Esophagus muscularis mucosa (tissue), 4 donors: Measurements from ENCODE around the gene LRMDA. TPM values are rescaled to one million over a fixed set of nuclear protein-coding genes. Genes with fewer than 3 reads are reported as not detected.

Experiments
- DNase-seq: peaks from one replicate; pipeline ENCODE4 v3.0.0-alpha.2; 2017; ENCODE audit errors: extremely low spot score
- H3K27ac ChIP-seq, 4 donors: fragments of 200-600 bp; sonication (generic); replicated peaks in 1 of 4; 1 replicate in 3 of 4; 2 replicates in 1 of 4; pipeline ENCODE4 v1.5.1; 2016 to 2019; ENCODE audit warnings: mild to moderate bottlenecking in 1 of 4
- H3K27me3 ChIP-seq, 4 donors: fragments of 200-600 bp; sonication (generic); one replicate each; pipeline versions ENCODE4 v1.5.1 to v1.6.0; 2016 to 2019
- H3K36me3 ChIP-seq, 4 donors: fragments of 200-600 bp; sonication (generic); one replicate each; pipeline ENCODE4 v1.5.1; 2016 to 2019
- H3K4me1 ChIP-seq, 4 donors: fragments of 200-600 bp; sonication (generic); one replicate each; pipeline ENCODE4 v1.5.1; 2016 to 2019
- H3K4me3 ChIP-seq, 4 donors: fragments of 200-600 bp; sonication (generic); 1 replicate in 2 of 4; 2 replicates in 2 of 4; pipeline ENCODE4 v1.5.1; 2016 to 2019; ENCODE audit warnings: mild to moderate bottlenecking in 4 of 4, moderate library complexity in 1 of 4
- H3K9me3 ChIP-seq, 4 donors: fragments of 200-600 bp; sonication (generic); 1 replicate in 3 of 4; 2 replicates in 1 of 4; pipeline ENCODE4 v1.5.1; 2016 to 2019
- EP300 ChIP-seq: sonication (generic); formaldehyde crosslinking; IDR thresholded peaks from one replicate; pipeline ENCODE4 v1.6.1; 2017; ENCODE audit warnings: antibody characterized with exemption
- POLR2A ChIP-seq: fragments of 450-650 bp; IDR thresholded peaks from one replicate; pipeline ENCODE4 v1.6.1; 2017; ENCODE audit warnings: antibody characterized with exemption, moderate library complexity, mild to moderate bottlenecking, low read depth
- POLR2AphosphoS5 ChIP-seq, 2 donors: sonication (generic); formaldehyde crosslinking; IDR thresholded peaks; one replicate each; pipeline ENCODE4 v1.6.1; 2017; ENCODE audit warnings: antibody characterized with exemption in 2 of 2
- WGBS: methylation state at CpG from one replicate; pipeline ENCODE4 v1.1.5; 2018; 5-methylcytosine and 5-hydroxymethylcytosine counted together
- intact Hi-C: fragments of 100-400 bp; cut with DNase I; formaldehyde crosslinking; loops from one replicate; pipeline ENCODE4 v1.15.1; 2023
- total RNA-seq, 4 donors: library from RNA; depleted of rRNA; stranded (reverse); fragments of >200 nt; gene quantifications; one replicate each; pipeline versions ENCODE4 v1.1.0 to v1.2.1, GENCODE V29; 2016
- TF ChIP-seq, protein P1 (sequence below), 3 experiments: fragments of 200-600 bp in 2 of 3; fragments of 450-650 bp in 1 of 3; sonication (generic) in 2 of 3; IDR thresholded peaks; one replicate each; pipeline ENCODE4 v1.5.1; 2017 to 2019; ENCODE audit warnings: antibody characterized with exemption in 3 of 3, mild to moderate bottlenecking in 2 of 3, moderate library complexity in 1 of 3

Gene LRMDA
- total RNA-seq, 4 donors from 2014 or later, result 14.3 to 34.9 (median 26.5) TPM

DNA sequence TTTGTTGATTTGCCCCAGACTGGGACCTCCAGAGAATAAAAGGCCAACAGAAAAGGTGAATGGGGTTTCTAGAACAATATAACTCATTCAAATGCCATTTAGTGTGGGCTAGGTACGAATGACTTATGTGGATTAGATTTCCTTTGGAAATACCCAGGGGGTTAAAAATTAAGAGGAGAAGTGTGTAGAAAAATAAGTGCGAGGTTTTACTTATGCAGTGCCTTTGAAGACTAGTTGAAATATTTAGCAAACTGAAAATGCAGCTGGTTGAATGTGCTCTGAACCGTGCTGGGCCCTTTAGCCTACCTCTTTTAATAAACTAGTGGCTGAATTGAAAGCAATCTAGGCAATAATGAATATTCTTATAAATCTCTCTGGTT is 180.6 kb downstream of the LRMDA start:
- Histone ChIP-seq H3K4me3 (no peak overlapping the region), H3K27me3 (no peaks in the 10 kb centered on the region), H3K36me3 (no peaks in the 10 kb centered on the region), H3K4me1 (peaks cover 17 to 51% (median 48%) of the 10 kb centered on the region in 4 donors), H3K27ac (peak overlapping the region in 3 of 4 donors; percentile 8 to 35 (median 24)), H3K9me3 (no peaks in the 10 kb centered on the region)
- intact Hi-C loops, result loop anchor here (5.0 kb wide), 1 partner anchor 50 kb away; no protein-coding TSS in a partner anchor
- TF ChIP-seq EP300, result no peak
- TF ChIP-seq, protein P1, sequence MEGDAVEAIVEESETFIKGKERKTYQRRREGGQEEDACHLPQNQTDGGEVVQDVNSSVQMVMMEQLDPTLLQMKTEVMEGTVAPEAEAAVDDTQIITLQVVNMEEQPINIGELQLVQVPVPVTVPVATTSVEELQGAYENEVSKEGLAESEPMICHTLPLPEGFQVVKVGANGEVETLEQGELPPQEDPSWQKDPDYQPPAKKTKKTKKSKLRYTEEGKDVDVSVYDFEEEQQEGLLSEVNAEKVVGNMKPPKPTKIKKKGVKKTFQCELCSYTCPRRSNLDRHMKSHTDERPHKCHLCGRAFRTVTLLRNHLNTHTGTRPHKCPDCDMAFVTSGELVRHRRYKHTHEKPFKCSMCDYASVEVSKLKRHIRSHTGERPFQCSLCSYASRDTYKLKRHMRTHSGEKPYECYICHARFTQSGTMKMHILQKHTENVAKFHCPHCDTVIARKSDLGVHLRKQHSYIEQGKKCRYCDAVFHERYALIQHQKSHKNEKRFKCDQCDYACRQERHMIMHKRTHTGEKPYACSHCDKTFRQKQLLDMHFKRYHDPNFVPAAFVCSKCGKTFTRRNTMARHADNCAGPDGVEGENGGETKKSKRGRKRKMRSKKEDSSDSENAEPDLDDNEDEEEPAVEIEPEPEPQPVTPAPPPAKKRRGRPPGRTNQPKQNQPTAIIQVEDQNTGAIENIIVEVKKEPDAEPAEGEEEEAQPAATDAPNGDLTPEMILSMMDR (IDR thresholded peaks at IDR 0.05), result no peak
- WGBS, result 76% methylated on average over 3 of the region's 3 CpGs
- no peak for DNase-seq

DNA sequence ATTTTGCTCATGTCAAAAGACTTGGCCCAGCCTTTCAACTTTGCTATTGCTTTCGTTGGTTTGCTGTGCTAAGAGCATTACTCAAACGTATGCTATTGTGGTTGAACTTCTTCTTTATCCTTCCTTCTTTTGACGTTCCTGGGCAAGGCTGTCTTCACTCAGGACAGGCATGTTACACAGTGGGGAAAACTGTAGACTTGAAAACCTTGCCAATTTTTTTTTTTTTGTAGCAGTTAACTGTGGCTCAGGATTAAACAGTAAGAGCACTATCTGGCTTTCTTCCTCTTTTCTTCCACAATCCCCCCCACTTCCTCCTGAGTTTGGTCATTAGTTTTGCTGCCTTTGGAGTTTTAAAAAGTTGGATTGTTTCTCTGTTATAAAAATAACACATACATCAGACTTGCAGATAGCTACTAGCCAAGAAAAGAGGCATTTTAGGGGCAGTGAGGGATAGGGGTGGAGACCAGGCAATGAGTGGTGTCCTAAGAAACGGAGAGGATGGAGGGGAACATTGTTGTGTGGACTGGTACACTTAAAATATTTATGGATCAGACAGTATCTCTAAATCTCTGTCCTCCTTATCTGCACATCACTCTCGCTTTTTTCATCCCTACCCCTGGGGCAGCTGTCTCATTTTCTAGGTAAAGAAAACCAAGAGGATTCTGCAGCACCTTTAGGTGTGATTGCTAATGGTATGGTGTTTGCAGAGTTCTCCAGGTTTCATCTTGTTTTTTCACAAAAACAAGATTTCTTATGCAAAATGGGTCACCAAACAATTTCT is 181.7 kb downstream of the LRMDA start:
- Histone ChIP-seq H3K27me3 (no peaks in the 10 kb centered on the region), H3K4me3 (no peak overlapping the region), H3K4me1 (peaks cover 20 to 53% (median 49%) of the 10 kb centered on the region in 4 donors), H3K36me3 (no peaks in the 10 kb centered on the region), H3K27ac (peak overlapping the region; percentile 1 to 56 (median 28)), H3K9me3 (no peaks in the 10 kb centered on the region)
- intact Hi-C loops, result loop anchor here (5.0 kb wide), 1 partner anchor 49 kb away; no protein-coding TSS in a partner anchor
- no peak for DNase-seq
- 25% methylated on average over 5 of the region's 5 CpGs for WGBS
- TF ChIP-seq EP300 (no peak), POLR2AphosphoS5 (IDR thresholded peaks at IDR 0.05) (peak in 1 of 2 donors; percentile 63)

DNA sequence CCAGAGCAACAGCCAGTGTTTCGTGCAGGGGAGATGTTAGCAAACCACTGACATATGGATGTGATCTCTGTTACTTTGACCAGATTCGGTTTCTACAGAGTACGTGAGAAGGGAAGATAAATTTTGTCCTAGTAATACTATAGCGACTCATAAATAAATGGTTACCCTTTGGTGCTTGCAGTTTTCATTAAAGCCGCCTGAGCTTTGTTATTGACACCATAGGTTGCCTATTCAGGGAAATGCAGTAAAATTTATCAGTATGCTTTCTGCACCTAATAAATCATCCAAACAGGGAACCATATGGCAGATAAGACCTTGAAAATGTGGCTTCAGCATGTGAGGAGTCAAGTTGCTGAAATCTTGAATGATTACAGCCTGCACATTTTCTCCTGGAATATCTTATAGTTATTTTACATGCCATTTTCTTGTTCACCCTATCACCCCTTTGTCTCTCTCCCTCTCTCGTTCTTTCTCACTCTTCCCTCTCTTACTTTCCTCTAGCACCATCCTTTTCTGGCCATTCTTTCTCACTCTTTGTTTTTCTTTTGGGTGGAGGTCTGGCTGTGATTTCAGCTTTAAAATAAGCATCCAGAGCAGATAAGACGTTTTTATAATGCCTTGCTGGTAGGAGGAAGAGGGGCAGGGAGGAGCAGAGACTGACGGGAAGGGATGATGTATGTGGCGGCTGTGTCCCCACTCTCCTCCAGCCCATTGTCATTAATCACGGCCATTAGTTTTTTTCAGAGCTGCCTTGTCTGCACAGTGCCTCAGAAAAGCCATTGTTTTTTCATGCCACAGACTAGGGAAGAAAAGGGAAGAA is 182.5 kb downstream of the LRMDA start:
- WGBS, result 48% methylated on average over 10 of the region's 10 CpGs
- intact Hi-C loops, result loop anchor here (5.0 kb wide), 1 partner anchor 48 kb away; no protein-coding TSS in a partner anchor
- Histone ChIP-seq H3K4me3 (no peak overlapping the region), H3K9me3 (no peaks in the 10 kb centered on the region), H3K27me3 (no peaks in the 10 kb centered on the region), H3K36me3 (no peaks in the 10 kb centered on the region), H3K4me1 (peaks cover 20 to 53% (median 49%) of the 10 kb centered on the region in 4 donors), H3K27ac (peak overlapping the region in 3 of 4 donors; percentile 13 to 56 (median 42))
- no peak for TF ChIP-seq EP300
- TF ChIP-seq, protein P1 (IDR thresholded peaks at IDR 0.05), result no peak
- TF ChIP-seq POLR2AphosphoS5 (IDR thresholded peaks at IDR 0.05), result no peak
- TF ChIP-seq POLR2A, result no peak
- no peak for DNase-seq

DNA sequence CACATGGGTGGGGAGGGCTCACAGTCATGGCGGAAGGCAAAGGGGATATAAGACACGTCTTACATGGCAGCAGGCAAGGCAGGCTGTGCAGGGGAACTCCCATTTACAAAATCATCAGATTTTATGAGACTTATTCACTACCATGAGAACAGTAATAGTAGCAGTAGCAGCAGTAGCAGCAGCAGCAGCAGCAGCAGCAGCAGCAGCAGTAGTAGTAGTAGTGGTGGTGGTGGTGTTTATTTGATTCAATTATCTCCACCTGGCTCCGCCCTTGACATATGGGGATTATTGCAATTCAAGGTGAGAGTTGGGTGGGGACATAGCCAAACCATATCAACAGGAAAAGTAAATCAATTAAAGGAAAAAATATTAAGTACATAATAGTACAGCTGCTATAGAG is 184.7 kb downstream of the LRMDA start:
- no peak for DNase-seq
- Histone ChIP-seq H3K27ac (no peak overlapping the region), H3K9me3 (no peaks in the 10 kb centered on the region), H3K36me3 (no peaks in the 10 kb centered on the region), H3K27me3 (no peaks in the 10 kb centered on the region), H3K4me1 (peaks cover 20 to 53% (median 49%) of the 10 kb centered on the region in 4 donors), H3K4me3 (no peak overlapping the region)
- intact Hi-C loops, result loop anchor here (5.0 kb wide), 1 partner anchor 214 kb away; the partner anchor contains the start of gene ZNF503
- 91% methylated on average over 3 of the region's 3 CpGs for WGBS
- no peak for TF ChIP-seq POLR2AphosphoS5 (IDR thresholded peaks at IDR 0.05)
- TF ChIP-seq POLR2A, result no peak

DNA sequence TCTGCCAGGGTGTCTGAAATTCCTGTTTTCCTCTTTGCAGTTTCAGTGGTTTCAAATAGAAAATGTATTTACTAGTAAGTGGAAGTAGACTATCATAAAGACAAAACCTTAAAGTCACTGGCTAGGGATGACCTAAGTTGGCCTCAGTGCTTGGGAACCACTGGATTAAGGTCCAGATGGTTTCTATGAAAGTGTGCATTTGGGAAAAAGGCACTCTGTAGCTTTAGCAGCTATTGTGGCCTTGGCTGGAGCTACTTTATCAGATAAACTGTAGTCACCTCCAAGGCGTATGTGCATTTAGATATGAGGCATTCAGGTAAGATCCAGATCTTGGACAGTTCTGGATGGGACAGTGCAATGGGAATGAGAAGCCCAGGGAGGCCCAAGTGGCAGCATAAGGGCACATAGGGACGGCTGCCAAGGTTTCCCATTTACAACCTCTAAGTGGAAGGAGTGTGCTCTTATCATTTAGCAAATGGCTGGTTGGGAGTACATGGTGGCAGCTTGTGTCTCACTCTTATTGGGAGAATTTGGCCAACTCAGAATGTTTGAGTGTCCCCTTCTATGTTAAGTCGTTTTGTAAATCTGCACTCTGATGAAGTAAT is 185.6 kb downstream of the LRMDA start:
- TF ChIP-seq EP300, result no peak
- TF ChIP-seq, protein P1 (IDR thresholded peaks at IDR 0.05), result no peak
- no peak for TF ChIP-seq POLR2A
- TF ChIP-seq POLR2AphosphoS5 (IDR thresholded peaks at IDR 0.05), result no peak
- H3K36me3 ChIP-seq, result no peaks in the 10 kb centered on the region
- H3K27ac ChIP-seq, result peak overlapping the region; percentile 28 to 74 (median 58)
- intact Hi-C loops, result loop anchor here (5.0 kb wide), 1 partner anchor 215 kb away; the partner anchor contains the start of gene ZNF503
- peaks cover 15 to 52% (median 46%) of the 10 kb centered on the region in 4 donors for H3K4me1 ChIP-seq
- WGBS, result 89% methylated on average over 3 of the region's 3 CpGs
- no peak overlapping the region for H3K4me3 ChIP-seq
- no peaks in the 10 kb centered on the region for H3K27me3 ChIP-seq
- no peaks in the 10 kb centered on the region for H3K9me3 ChIP-seq
- no peak for DNase-seq
